ENCODE results near the gene ACSM2B. TPM values are rescaled to one million over a fixed set of nuclear protein-coding genes. Genes with fewer than 3 reads are reported as not detected.
"Not testable (repeated sequence)": the region's sequence is repeated elsewhere in the genome, so short reads cannot be mapped to it uniquely, and the experiment has no call there.

The ACSM2B gene
- total RNA-seq, 1 donor from 2014 or later: not detected

DNA sequence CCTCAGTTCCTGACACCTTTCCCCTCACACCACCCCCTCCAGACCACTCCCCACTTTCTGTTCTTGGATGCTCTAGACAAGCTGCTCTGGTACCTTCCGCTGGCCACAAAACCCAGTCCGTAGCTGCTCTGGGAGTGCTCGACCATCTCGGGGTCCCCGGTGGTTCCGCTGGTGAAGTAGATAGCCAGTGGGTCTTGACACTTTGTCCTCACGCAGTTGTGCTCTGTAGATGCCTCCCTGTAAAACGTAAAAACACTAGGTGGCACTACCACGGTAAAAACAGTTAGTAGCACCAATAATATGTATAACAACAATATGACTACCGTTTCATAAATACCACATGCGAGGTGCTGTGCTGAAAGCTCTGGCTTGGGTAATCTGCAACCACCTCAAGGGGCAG, 26.0 kb upstream of the ACSM2B start:
- not testable (repeated sequence) for H3K4me3 Mint-ChIP-seq (ENCODE audit: low read depth); H3K9me3 Mint-ChIP-seq (ENCODE audit: low read depth); H3K4me1 Mint-ChIP-seq (ENCODE audit: low read depth); H3K36me3 Mint-ChIP-seq (ENCODE audit: insufficient read depth); DNase-seq (ENCODE audit: low spot score, unreplicated experiment); H3K27ac Mint-ChIP-seq
- TF ChIP-seq CTCF (IDR thresholded peaks at IDR 0.05; ENCODE audit: unreplicated experiment): peak; percentile 34
- H3K27me3 Mint-ChIP-seq: peaks cover 10% of the 10 kb centered on the region

DNA sequence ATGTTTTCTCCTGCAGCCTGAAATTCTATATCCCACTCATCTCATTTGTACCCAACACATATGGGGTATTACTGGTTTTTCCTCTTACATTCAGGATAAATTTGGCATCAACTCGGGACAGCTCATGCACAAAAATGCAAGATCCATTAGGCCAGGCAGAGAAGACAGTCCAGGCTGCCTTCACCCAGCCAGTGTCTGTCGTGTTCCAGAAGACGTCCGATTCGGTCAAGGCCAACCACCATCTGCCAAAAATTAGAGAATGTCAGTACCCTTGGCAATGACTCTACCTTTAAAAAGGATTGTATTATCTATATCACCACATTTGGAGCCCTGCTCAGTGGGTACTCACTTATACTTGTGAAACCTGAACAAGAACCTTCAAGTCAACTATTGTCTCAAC, 23.3 kb upstream of the ACSM2B start:
- not testable (repeated sequence) for H3K36me3 Mint-ChIP-seq (ENCODE audit: insufficient read depth); DNase-seq (ENCODE audit: low spot score, unreplicated experiment); H3K9me3 Mint-ChIP-seq (ENCODE audit: low read depth); H3K4me3 Mint-ChIP-seq (ENCODE audit: low read depth); H3K4me1 Mint-ChIP-seq (ENCODE audit: low read depth); H3K27ac Mint-ChIP-seq
- peaks cover 14% of the 10 kb centered on the region for H3K27me3 Mint-ChIP-seq

DNA sequence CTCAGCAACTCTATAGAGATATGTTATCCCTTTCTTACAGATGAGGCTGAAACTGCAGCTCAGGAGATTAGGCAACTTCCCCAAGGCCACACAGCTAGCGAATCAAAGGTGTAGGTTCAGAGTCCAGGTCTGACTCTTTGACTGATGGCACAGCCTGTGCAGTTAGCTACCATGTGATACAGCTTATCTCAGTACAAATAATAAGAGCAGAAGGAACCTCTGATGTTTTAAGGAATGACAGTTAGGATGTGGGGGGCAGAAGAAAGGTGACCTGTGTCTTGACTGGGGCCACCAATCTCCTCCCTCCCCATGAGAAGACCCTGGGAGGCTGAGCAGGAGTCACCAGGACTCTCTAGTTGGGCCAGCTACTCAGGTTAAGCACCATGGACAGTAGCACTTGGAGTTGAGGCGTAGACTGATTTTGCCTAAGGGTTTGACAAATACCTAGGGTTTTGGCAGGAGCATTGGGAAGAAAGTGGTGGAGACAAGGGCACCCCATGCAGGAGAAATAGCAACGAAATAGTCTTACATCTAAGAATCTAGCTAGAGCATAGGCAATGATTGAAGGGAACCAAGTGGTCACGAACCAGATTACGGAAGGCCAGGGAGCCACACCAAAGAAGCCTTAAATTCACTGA, 22.8 kb upstream of the ACSM2B start:
- no peak overlapping the region for H3K27ac Mint-ChIP-seq
- H3K27me3 Mint-ChIP-seq: peaks cover 14% of the 10 kb centered on the region
- H3K9me3 Mint-ChIP-seq (ENCODE audit: low read depth): no peaks in the 10 kb centered on the region
- no peak for DNase-seq (ENCODE audit: low spot score, unreplicated experiment)
- no peak for TF ChIP-seq CTCF (IDR thresholded peaks at IDR 0.05; ENCODE audit: unreplicated experiment)
- no peaks in the 10 kb centered on the region for H3K4me1 Mint-ChIP-seq (ENCODE audit: low read depth)
- no peak overlapping the region for H3K4me3 Mint-ChIP-seq (ENCODE audit: low read depth)
- H3K36me3 Mint-ChIP-seq (ENCODE audit: insufficient read depth): no peaks in the 10 kb centered on the region

- DNase-seq (ENCODE audit: low spot score, unreplicated experiment); H3K9me3 Mint-ChIP-seq (ENCODE audit: low read depth); H3K27ac Mint-ChIP-seq; H3K4me1 Mint-ChIP-seq (ENCODE audit: low read depth); H3K4me3 Mint-ChIP-seq (ENCODE audit: low read depth); H3K36me3 Mint-ChIP-seq (ENCODE audit: insufficient read depth): not testable (repeated sequence)
- peaks cover 18% of the 10 kb centered on the region for H3K27me3 Mint-ChIP-seq
Observed at GRCh38 chr16:20595694-20596093, 19.5 kb upstream of the ACSM2B start.

- H3K4me3 Mint-ChIP-seq (ENCODE audit: low read depth); H3K9me3 Mint-ChIP-seq (ENCODE audit: low read depth); H3K4me1 Mint-ChIP-seq (ENCODE audit: low read depth); DNase-seq (ENCODE audit: low spot score, unreplicated experiment); H3K27ac Mint-ChIP-seq; H3K36me3 Mint-ChIP-seq (ENCODE audit: insufficient read depth): not testable (repeated sequence)
- H3K27me3 Mint-ChIP-seq: peaks cover 13% of the 10 kb centered on the region
Observed at GRCh38 chr16:20595068-20595467, 18.9 kb upstream of the ACSM2B start.

GRCh38 chr16:20592780-20593179, 16.6 kb upstream of the ACSM2B start:
- not testable (repeated sequence) for H3K27ac Mint-ChIP-seq; H3K4me3 Mint-ChIP-seq (ENCODE audit: low read depth); DNase-seq (ENCODE audit: low spot score, unreplicated experiment); H3K4me1 Mint-ChIP-seq (ENCODE audit: low read depth); H3K9me3 Mint-ChIP-seq (ENCODE audit: low read depth); H3K36me3 Mint-ChIP-seq (ENCODE audit: insufficient read depth)
- peaks cover 11% of the 10 kb centered on the region for H3K27me3 Mint-ChIP-seq

- not testable (repeated sequence) for H3K9me3 Mint-ChIP-seq (ENCODE audit: low read depth); H3K4me3 Mint-ChIP-seq (ENCODE audit: low read depth); DNase-seq (ENCODE audit: low spot score, unreplicated experiment); H3K36me3 Mint-ChIP-seq (ENCODE audit: insufficient read depth); H3K27me3 Mint-ChIP-seq; H3K27ac Mint-ChIP-seq; H3K4me1 Mint-ChIP-seq (ENCODE audit: low read depth)
Observed at GRCh38 chr16:20589486-20589885, 13.3 kb upstream of the ACSM2B start.

GRCh38 chr16:20587645-20588074, 11.5 kb upstream of the ACSM2B start:
- DNase-seq (ENCODE audit: low spot score, unreplicated experiment); H3K27ac Mint-ChIP-seq; H3K4me1 Mint-ChIP-seq (ENCODE audit: low read depth); H3K4me3 Mint-ChIP-seq (ENCODE audit: low read depth); H3K27me3 Mint-ChIP-seq; H3K36me3 Mint-ChIP-seq (ENCODE audit: insufficient read depth); H3K9me3 Mint-ChIP-seq (ENCODE audit: low read depth): not testable (repeated sequence)

GRCh38 chr16:20586716-20587115, 10.5 kb upstream of the ACSM2B start:
- not testable (repeated sequence) for DNase-seq (ENCODE audit: low spot score, unreplicated experiment); H3K9me3 Mint-ChIP-seq (ENCODE audit: low read depth); H3K27ac Mint-ChIP-seq; H3K27me3 Mint-ChIP-seq; H3K4me1 Mint-ChIP-seq (ENCODE audit: low read depth); H3K36me3 Mint-ChIP-seq (ENCODE audit: insufficient read depth); H3K4me3 Mint-ChIP-seq (ENCODE audit: low read depth)

DNA sequence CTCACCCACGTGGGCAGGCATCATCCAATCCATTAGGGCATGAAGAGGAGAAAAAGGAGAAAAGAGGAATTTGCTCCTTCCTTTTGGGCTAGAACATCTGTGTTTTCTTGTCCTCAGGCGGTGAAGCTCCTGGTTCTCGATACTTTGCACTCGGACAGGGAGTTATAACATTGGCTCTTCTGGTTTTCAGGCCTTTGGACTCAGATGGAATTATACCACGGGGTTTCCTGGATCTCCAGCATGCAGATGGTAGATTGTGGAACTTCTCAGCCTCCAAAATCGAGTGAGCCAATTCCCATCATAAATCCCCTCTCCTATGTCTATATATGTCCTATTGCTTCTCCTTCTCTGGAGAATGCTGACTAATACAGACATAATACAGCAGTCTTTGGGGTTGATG, 9.9 kb upstream of the ACSM2B start:
- H3K4me1 Mint-ChIP-seq (ENCODE audit: low read depth); H3K4me3 Mint-ChIP-seq (ENCODE audit: low read depth); H3K36me3 Mint-ChIP-seq (ENCODE audit: insufficient read depth); H3K27me3 Mint-ChIP-seq; H3K9me3 Mint-ChIP-seq (ENCODE audit: low read depth); DNase-seq (ENCODE audit: low spot score, unreplicated experiment); H3K27ac Mint-ChIP-seq: not testable (repeated sequence)

DNA sequence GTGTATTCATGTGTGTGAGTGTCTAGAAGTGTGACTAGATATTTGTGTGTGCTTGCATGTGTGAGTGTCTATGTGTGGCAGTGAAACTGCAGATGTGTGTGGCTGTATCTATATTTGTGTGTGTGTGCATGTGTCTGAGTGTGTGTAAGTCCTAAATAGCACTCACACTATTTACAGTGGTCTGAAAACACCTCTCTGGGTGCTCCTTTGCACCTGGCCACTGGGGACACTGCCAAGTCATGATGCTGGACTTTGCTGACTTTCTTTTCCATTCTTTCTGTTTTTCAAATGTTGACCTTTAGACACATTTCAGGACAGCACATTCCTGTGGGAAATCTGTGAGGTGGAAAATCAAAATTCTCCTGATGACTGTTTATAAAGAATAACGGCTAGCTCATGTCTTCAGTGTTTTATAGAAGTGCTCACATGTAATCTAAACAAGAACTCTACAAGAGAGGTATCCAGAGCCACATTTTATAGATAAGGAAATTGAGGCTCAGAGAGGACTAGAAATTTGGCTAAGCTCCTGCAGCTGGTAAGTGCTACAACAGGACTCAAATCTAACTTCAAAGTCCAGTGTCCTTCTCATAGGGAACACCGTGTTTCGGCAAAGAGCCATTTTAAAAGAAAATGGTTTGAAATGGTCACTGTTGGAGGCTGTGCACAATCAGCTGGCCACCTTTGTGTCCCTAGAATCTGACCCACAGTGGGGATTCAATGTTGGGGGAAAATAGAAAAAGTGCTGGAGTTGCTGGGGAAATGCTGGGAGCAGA, 4.5 kb upstream of the ACSM2B start:
- H3K9me3 Mint-ChIP-seq (ENCODE audit: low read depth); H3K36me3 Mint-ChIP-seq (ENCODE audit: insufficient read depth); H3K4me3 Mint-ChIP-seq (ENCODE audit: low read depth); DNase-seq (ENCODE audit: low spot score, unreplicated experiment); H3K27me3 Mint-ChIP-seq; H3K27ac Mint-ChIP-seq; H3K4me1 Mint-ChIP-seq (ENCODE audit: low read depth): not testable (repeated sequence)

All from progenitor cell of endocrine pancreas (in vitro differentiated cells).